Osteocyte (in vitro differentiated cells): ENCODE data around the gene RCAN2. TPM values are rescaled to one million over a fixed set of nuclear protein-coding genes. Genes with fewer than 3 reads are reported as not detected.

Experiments
- DNase-seq: peaks from one replicate; pipeline ENCODE4 v3.0.0; 2021; ENCODE audit warnings: mixed read lengths; ENCODE audit not compliant: unreplicated experiment; ENCODE audit errors: extremely low spot score
- H3K27ac Mint-ChIP-seq: one replicate; pipeline ENCODE4 v1.8.0; 2021; ENCODE audit warnings: mild to moderate bottlenecking, mixed read lengths; ENCODE audit not compliant: unreplicated experiment
- H3K27me3 Mint-ChIP-seq: one replicate; pipeline ENCODE4 v1.8.0; 2021; ENCODE audit warnings: mixed read lengths; ENCODE audit not compliant: unreplicated experiment
- H3K36me3 Mint-ChIP-seq: one replicate; pipeline ENCODE4 v1.8.0; 2021; ENCODE audit warnings: mixed read lengths; ENCODE audit not compliant: unreplicated experiment
- H3K4me1 Mint-ChIP-seq: one replicate; pipeline ENCODE4 v1.8.0; 2021; ENCODE audit warnings: mixed read lengths; ENCODE audit not compliant: unreplicated experiment
- H3K4me3 Mint-ChIP-seq: one replicate; pipeline ENCODE4 v1.8.0; 2021; ENCODE audit warnings: mild to moderate bottlenecking, moderate library complexity, mixed read lengths; ENCODE audit not compliant: unreplicated experiment
- H3K9me3 Mint-ChIP-seq: one replicate; pipeline ENCODE4 v1.8.0; 2021; ENCODE audit warnings: mixed read lengths; ENCODE audit not compliant: unreplicated experiment
- total RNA-seq: library from RNA; stranded (reverse); gene quantifications from 2 replicates; pipeline ENCODE4 v1.2.1, GENCODE V29; 2021
- TF ChIP-seq, protein P1 (sequence below): fragments of 200-600 bp; sonication (generic); IDR thresholded peaks from 2 replicates; pipeline ENCODE4 v1.5.0; 2021; ENCODE audit warnings: antibody characterized with exemption, mild to moderate bottlenecking, moderate library complexity

RCAN2 gene
- total RNA-seq, 1 donor from 2014 or later, result 31.3 TPM

DNA sequence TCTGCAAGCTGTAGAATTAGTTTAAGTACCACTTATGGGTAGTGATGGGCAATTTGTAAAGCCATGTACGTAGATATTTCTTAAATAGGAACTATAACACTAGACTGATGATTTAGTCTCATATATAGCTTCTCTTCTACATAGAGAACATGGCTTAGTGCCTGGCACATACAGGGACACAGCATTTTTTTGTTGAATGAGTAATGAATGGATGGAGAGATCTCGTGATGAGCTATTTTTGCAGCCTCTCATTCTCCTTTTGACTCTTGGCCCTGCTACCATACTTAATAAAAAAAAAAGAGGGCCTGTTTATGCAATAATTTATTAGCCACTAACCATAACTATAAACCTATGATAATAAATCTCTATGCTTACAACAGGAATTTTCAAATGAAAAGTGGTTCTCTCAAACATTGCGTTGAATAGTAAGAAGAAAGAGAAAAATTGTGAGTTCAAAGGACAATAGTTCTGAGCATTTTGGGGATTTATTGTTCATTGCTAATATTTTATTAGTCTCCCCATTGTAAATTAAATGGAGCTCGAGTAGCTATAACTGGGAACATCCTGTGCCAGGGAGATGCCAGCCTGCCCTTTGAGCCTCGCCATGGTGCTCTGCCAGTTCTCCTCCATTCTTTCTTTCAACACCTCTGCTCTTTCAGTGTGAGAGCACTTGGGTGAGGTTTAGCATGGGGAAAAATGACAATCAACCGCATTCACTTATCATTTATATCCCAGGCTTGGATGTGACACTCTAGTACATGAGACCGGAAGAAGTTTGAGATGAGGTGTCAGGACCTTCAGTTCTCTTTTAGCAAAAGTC, 14.7 kb upstream of the RCAN2 start:
- peaks cover 2% of the 10 kb centered on the region for H3K27me3 Mint-ChIP-seq
- H3K9me3 Mint-ChIP-seq, result no peaks in the 10 kb centered on the region
- no peak for DNase-seq
- no peak overlapping the region for H3K4me3 Mint-ChIP-seq
- H3K36me3 Mint-ChIP-seq, result no peaks in the 10 kb centered on the region
- H3K27ac Mint-ChIP-seq, result no peak overlapping the region
- TF ChIP-seq, protein P1, sequence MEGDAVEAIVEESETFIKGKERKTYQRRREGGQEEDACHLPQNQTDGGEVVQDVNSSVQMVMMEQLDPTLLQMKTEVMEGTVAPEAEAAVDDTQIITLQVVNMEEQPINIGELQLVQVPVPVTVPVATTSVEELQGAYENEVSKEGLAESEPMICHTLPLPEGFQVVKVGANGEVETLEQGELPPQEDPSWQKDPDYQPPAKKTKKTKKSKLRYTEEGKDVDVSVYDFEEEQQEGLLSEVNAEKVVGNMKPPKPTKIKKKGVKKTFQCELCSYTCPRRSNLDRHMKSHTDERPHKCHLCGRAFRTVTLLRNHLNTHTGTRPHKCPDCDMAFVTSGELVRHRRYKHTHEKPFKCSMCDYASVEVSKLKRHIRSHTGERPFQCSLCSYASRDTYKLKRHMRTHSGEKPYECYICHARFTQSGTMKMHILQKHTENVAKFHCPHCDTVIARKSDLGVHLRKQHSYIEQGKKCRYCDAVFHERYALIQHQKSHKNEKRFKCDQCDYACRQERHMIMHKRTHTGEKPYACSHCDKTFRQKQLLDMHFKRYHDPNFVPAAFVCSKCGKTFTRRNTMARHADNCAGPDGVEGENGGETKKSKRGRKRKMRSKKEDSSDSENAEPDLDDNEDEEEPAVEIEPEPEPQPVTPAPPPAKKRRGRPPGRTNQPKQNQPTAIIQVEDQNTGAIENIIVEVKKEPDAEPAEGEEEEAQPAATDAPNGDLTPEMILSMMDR, result no peak
- H3K4me1 Mint-ChIP-seq, result peaks cover 33% of the 10 kb centered on the region

GRCh38 chr6:46504242-46504641, 13.0 kb upstream of the RCAN2 start:
- no peaks in the 10 kb centered on the region for H3K36me3 Mint-ChIP-seq
- no peak for DNase-seq
- no peak overlapping the region for H3K4me3 Mint-ChIP-seq
- H3K4me1 Mint-ChIP-seq, result peaks cover 17% of the 10 kb centered on the region
- no peaks in the 10 kb centered on the region for H3K9me3 Mint-ChIP-seq
- TF ChIP-seq, protein P1, result no peak
- peaks cover 15% of the 10 kb centered on the region for H3K27me3 Mint-ChIP-seq
- H3K27ac Mint-ChIP-seq, result no peak overlapping the region

DNA sequence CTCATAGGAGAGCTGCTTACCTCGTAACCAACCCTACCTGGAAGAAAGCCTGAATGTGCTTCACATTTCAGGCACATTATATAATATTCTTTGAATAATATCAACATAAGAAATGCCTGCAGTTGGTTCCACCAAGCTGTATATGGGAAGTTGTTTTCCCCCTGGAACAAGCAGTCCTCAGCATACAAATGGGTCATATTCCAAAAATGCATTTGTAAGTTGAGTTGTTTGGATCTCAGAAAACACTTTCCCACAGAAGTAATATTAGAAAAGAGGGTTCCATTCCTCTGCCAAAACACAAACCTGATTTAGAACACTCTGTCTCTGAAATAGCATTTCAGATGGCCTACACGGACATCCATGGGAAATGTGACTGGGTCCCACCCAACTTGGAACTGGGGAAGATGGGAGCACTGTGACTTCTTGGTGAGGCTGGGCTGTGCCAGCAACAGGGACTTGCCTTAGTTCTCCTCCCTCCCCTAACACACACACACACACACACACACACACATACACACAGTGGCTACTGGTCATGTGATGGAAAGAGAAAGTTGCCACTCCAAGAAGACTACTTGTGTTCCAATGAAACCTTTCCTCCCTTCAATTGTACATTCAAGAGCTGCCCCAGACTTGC, 11.4 kb upstream of the RCAN2 start:
- DNase-seq, result no peak
- no peaks in the 10 kb centered on the region for H3K9me3 Mint-ChIP-seq
- no peaks in the 10 kb centered on the region for H3K36me3 Mint-ChIP-seq
- H3K27me3 Mint-ChIP-seq, result peaks cover 22% of the 10 kb centered on the region
- TF ChIP-seq, protein P1, result no peak
- H3K4me3 Mint-ChIP-seq, result no peak overlapping the region
- H3K27ac Mint-ChIP-seq, result no peak overlapping the region
- peaks cover 6% of the 10 kb centered on the region for H3K4me1 Mint-ChIP-seq

- Mint-ChIP-seq H3K27ac (no peak overlapping the region), H3K36me3 (no peaks in the 10 kb centered on the region), H3K9me3 (no peaks in the 10 kb centered on the region), H3K4me3 (no peak overlapping the region), H3K4me1 (peaks cover 4% of the 10 kb centered on the region), H3K27me3 (peaks cover 29% of the 10 kb centered on the region)
- DNase-seq, result no peak
- TF ChIP-seq, protein P1, result no peak
Observed at GRCh38 chr6:46501136-46502089, 10.2 kb upstream of the RCAN2 start.
